ENCODE data around the gene CNN1. TPM values are rescaled to one million over a fixed set of nuclear protein-coding genes. Genes with fewer than 3 reads are reported as not detected.
A peak's percentile ranks its signal among the peaks of the same experiment; 100 is the strongest.

The CNN1 gene
- total RNA-seq, 4 donors from 2014 or later: 19.9 to 31.6 (median 24.2) TPM

GRCh38 chr19:11535792-11536595 lies 2.7 kb upstream of the CNN1 start:
- H3K36me3 ChIP-seq: no peaks in the 10 kb centered on the region
- peaks cover 19% of the 10 kb centered on the region for H3K27me3 ChIP-seq
- H3K27ac ChIP-seq: peak overlapping the region; percentile 20
- TF ChIP-seq POLR2A (IDR thresholded peaks at IDR 0.05) (no peak), POLR2AphosphoS5 (IDR thresholded peaks at IDR 0.05) (no peak)
- TF ChIP-seq, protein P1, sequence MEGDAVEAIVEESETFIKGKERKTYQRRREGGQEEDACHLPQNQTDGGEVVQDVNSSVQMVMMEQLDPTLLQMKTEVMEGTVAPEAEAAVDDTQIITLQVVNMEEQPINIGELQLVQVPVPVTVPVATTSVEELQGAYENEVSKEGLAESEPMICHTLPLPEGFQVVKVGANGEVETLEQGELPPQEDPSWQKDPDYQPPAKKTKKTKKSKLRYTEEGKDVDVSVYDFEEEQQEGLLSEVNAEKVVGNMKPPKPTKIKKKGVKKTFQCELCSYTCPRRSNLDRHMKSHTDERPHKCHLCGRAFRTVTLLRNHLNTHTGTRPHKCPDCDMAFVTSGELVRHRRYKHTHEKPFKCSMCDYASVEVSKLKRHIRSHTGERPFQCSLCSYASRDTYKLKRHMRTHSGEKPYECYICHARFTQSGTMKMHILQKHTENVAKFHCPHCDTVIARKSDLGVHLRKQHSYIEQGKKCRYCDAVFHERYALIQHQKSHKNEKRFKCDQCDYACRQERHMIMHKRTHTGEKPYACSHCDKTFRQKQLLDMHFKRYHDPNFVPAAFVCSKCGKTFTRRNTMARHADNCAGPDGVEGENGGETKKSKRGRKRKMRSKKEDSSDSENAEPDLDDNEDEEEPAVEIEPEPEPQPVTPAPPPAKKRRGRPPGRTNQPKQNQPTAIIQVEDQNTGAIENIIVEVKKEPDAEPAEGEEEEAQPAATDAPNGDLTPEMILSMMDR (IDR thresholded peaks at IDR 0.05): peak; percentile 80 to 90
- H3K4me3 ChIP-seq: peak overlapping the region; percentile 32
- peaks cover 14% of the 10 kb centered on the region for H3K4me1 ChIP-seq
- WGBS: 22% methylated on average over 31 of the region's 54 CpGs
- H3K9me3 ChIP-seq: no peaks in the 10 kb centered on the region
- DNase-seq (ENCODE audit: low spot score in 2 of 2): peak; percentile 89 to 94

DNA sequence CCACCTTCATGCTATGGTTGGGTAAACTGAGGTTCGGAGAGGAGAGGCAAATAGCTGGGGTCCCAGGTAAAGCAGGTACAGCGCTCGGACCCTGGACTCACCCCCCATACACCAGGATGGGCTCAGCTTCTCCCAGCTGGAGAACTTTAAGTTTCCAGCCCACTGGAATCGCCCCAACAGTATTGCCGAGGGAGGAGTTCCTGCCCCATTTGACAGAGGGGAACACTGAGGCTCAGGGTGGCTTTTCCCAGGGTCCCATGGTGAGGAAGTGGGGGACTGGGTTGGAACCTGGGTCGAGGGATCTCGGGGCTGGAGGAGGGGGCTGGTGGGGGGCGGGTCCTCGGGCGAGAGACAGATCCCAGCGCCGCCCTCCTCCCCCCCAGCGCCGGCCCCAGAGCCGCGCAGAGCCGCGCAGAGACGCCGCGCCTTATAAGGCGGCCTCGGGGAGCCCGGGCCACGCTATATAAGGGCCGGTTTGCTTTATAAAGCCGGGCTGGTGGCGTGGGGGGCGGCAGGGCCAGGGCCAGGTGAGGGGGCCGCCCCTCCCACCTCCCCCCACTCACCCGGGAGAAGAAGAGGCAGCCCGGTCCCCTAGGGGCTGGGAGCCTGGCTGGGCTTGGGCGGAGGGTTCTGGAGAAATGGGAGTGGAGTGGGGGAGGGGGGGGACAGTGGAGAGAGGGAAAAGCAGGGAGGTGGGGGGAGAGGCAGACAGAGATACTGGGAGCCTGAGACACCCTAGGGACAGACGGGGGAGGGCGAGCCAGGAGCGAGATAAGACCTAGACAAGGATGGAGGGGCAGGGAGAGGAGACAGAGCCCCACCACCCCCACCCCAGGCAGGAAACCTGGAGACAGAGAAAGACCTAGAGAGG lies 1.1 kb downstream of the CNN1 start:
- Histone ChIP-seq H3K9me3 (no peaks in the 10 kb centered on the region), H3K27me3 (peaks cover 19% of the 10 kb centered on the region), H3K4me1 (peaks cover 14% of the 10 kb centered on the region), H3K4me3 (peak overlapping the region; percentile 17), H3K27ac (peak overlapping the region; percentile 15), H3K36me3 (no peaks in the 10 kb centered on the region)
- WGBS: 12% methylated on average over 33 of the region's 36 CpGs
- no peak for TF ChIP-seq EP300 (IDR thresholded peaks at IDR 0.05)
- TF ChIP-seq POLR2A (IDR thresholded peaks at IDR 0.05): no peak
- no peak for DNase-seq (ENCODE audit: low spot score in 2 of 2)

- TF ChIP-seq POLR2A (IDR thresholded peaks at IDR 0.05) (no peak), POLR2AphosphoS5 (IDR thresholded peaks at IDR 0.05) (no peak), EP300 (IDR thresholded peaks at IDR 0.05) (no peak)
- TF ChIP-seq, protein P1 (IDR thresholded peaks at IDR 0.05): no peak
- 49% methylated on average over 4 of the region's 5 CpGs for WGBS
- DNase-seq (ENCODE audit: low spot score in 2 of 2): no peak
- Histone ChIP-seq H3K27me3 (peaks cover 19% of the 10 kb centered on the region), H3K9me3 (no peaks in the 10 kb centered on the region), H3K4me1 (peaks cover 12% of the 10 kb centered on the region), H3K4me3 (no peak overlapping the region), H3K36me3 (no peaks in the 10 kb centered on the region), H3K27ac (no peak overlapping the region)
These were observed 2.0 kb downstream of the CNN1 start for GRCh38 chr19:11540645-11541044.

DNA sequence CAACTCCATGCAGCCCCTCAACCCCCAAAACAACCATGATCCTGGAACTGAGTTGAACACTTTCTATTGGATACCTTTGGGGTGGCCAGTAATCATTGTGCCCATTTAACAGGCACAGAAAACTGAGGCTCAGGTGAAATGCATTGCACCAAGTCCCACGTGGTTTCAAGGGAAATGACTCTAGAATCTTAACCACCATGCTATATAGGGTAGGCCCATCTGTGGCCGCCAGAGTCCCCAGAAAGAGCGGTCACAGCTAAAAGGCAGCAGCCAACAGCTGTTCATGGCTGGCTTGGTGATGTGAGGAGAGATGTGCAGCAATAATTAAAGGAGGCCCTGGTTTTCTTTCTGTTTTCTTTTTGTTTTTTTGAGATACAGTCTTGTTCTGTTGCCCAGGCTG lies 2.6 kb downstream of the CNN1 start:
- no peak for TF ChIP-seq POLR2A (IDR thresholded peaks at IDR 0.05)
- no peak for TF ChIP-seq POLR2AphosphoS5 (IDR thresholded peaks at IDR 0.05)
- TF ChIP-seq, protein P1 (IDR thresholded peaks at IDR 0.05): no peak
- TF ChIP-seq EP300 (IDR thresholded peaks at IDR 0.05): no peak
- 72% methylated on average over 3 of the region's 3 CpGs for WGBS
- Histone ChIP-seq H3K9me3 (no peaks in the 10 kb centered on the region), H3K27ac (no peak overlapping the region), H3K4me3 (no peak overlapping the region), H3K36me3 (no peaks in the 10 kb centered on the region), H3K27me3 (peaks cover 19% of the 10 kb centered on the region), H3K4me1 (peaks cover 6% of the 10 kb centered on the region)
- DNase-seq (ENCODE audit: low spot score in 2 of 2): no peak

DNA sequence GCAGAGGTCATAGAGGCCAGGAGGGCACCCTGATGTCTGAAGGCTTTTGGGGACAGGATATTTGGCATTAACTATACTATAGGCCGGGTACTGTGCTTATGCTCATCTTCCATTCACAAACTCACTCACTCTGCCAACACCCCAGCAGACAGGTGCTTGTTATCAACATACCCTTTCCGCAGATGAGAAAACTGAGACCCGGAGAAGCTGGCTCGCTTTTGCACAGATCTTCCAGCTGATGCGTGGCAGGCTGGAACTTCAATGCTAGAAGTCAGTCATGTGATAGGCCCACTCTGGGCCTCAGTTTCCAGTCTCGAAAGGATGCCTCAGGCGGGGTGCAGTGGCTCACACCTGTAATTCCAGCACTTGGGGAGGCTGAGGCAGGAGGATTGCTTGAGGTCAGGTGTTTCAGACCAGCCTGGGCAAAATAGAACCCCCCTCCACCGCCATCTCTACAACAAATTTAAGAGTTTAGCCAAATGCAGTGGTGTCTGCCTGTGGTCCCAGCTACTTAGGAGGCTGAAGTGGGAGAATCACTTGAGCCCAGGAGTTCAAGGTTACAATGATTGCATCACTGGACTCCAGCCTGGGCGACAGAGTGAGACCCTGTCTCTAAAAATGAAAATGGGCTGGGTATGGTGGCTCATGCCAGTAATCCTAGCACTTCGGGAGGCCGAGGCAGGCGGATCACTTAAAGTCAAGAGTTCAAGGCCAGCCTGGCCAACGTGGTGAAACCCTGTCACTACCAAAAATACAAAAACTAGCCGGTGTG lies 9.5 kb downstream of the CNN1 start:
- Histone ChIP-seq H3K9me3 (no peaks in the 10 kb centered on the region), H3K4me1 (no peaks in the 10 kb centered on the region), H3K27me3 (no peaks in the 10 kb centered on the region), H3K4me3 (no peak overlapping the region), H3K27ac (no peak overlapping the region), H3K36me3 (peaks cover 14% of the 10 kb centered on the region)
- 89% methylated on average over 14 of the region's 14 CpGs for WGBS
- no peak for TF ChIP-seq POLR2AphosphoS5 (IDR thresholded peaks at IDR 0.05)
- no peak for TF ChIP-seq EP300 (IDR thresholded peaks at IDR 0.05)
- TF ChIP-seq, protein P1 (IDR thresholded peaks at IDR 0.05): no peak
- TF ChIP-seq POLR2A (IDR thresholded peaks at IDR 0.05): no peak
- no peak for DNase-seq (ENCODE audit: low spot score in 2 of 2)
